Activated CD4-positive, alpha-beta T cell treated with anti-CD3 and anti-CD28 coated beads for 24 hours (primary cell): ENCODE results near the gene RPP14.

ENCODE experiments used
- DNase-seq, 2 donors: peaks; one replicate each; pipeline ENCODE4 v3.0.0-alpha.2; 2020; ENCODE audit warnings: low read depth in 2 of 2

The RPP14 gene

DNA sequence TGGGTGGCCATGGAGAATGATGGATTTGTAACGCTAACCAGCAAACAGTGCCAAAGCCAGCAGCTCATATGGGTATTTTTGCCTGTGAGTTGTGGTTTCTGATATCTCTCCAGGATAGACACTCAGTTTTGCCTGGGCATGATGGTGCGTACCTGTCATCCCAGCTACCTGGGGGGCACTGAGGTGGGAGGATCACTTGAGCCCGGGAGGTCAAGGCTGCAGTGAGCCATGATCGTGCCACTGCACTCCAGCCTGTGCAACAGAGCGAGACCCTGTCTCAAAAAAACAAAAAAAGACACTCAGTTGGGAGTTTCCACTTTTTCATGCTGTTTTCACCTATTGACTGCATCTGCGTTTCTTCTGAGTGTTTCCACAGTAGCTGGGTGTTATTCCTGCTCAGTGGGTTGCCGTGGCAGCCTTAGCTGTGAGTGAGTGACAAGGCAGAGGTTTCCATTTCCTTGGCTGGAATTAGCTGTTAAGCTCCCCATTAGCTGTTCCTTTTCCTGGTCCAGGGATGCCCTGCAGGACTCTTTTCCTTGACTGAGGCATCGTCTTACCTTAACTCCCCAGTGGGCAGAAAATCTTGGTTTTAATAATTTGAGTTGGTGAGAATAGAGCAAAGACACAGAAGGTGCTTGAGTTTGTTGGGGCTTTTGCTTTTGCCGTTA is 14.2 kb upstream of the RPP14 start:
- DNase-seq: no peak

DNA sequence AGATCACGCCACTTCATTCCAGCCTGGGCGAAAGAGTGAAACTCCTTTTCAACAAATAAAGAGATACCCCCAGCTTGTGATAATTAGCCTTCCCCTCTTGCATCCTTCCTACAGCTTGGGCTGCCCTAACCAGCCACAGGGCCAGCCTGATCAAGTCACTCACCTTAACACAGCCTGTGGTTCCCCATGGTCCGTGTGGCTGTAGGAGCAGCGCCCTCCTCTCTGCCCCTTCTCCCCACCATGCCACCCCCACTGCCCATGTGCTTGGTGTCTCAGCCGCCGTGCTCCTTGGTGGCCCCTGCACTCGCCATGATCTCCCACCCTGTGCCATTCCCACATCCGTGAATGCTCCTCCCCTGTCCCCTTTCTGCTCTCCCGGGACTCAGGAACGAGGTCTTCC is 13.2 kb upstream of the RPP14 start:
- no peak for DNase-seq

DNA sequence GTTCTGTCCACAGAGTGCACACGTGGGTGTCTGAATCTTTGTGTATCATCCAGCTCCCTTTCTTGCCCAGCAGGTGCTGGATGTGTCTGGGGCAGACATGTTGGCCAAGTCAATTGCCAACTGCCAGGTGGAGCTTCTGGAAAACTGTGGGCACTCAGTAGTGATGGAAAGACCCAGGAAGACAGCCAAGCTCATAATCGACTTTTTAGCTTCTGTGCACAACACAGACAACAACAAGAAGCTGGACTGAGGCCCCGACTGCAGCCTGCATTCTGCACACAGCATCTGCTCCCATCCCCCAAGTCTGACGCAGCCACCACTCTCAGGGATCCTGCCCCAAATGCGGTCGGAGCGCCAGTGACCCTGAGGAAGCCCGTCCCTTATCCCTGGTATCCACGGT is 12.5 kb upstream of the RPP14 start:
- no peak for DNase-seq

GRCh38 chr3:58296269-58296668 is 9.8 kb upstream of the RPP14 start:
- no peak for DNase-seq

DNA sequence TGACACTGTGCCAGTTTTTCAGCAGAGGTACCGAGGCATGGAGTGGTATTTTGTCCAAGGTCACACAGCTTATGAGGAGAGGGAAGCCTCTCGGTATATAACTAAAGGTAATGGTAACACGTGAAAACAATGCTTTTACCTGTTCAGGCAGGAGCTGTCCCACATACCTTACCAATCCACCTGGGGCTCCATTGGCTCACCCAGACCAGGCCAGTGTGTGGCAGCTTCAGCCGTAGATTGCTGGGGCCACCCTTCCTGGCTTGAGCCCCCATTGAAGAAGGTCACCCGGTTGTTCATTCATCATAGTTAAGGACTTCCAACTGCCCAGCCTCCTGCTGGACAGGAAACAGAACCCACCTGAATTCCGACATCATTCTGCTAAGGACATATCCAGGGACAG is 9.2 kb upstream of the RPP14 start:
- no peak for DNase-seq

GRCh38 chr3:58298190-58298589 is 7.9 kb upstream of the RPP14 start:
- no peak for DNase-seq

GRCh38 chr3:58299075-58299474 is 7.0 kb upstream of the RPP14 start:
- no peak for DNase-seq

GRCh38 chr3:58299839-58300516 is 6.1 kb upstream of the RPP14 start:
- DNase-seq: no peak

DNA sequence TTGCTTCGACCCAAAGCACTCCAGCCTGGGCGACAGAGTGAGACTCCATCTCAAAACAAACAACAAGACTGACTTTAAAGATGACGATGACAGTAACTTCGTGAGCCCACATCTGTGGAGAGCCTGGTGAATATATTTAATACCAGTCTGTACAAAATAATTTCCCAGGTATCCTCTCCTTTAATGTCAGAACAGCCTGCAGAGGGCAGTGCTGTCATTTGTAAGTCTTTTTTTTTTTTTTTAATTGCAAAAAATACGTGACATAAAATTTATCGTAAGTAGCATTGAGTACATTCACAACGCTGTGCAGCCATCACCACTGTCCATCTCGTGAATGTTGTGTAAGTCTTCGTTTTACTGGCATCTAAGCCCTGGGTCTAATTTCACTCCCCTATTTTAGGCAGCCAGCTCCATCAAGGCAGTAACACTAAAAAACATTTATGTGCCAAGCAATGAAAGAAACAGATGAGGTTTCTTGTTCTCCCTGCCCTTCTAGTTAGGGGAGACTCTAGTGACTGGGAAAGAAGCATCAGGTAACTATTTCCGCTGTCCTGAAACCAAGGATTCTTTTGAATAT is 1.7 kb downstream of the RPP14 start:
- DNase-seq: no peak

- no peak for DNase-seq
These were observed 2.7 kb downstream of the RPP14 start for GRCh38 chr3:58308728-58309127.

GRCh38 chr3:58317811-58318210 is 11.8 kb downstream of the RPP14 start:
- DNase-seq: no peak

DNA sequence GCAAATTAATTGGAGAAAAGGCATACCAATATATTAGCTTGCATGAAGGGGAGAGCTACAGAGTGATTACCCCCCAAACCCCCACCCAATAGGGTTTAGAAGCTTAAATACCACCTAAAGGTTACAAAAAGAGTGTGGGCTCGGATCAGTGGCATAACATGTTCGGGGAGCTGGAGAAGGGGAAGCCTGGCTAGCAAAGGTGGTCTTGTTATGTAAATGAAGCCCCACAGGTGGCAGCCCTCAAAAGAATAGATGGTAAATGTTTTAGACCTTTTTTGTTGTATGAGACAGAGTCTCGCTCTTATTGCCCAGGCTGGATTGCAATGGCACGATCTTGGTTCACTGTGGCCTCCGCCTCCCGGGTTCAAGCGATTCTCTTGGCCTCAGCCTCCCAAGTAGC is 15.7 kb downstream of the RPP14 start:
- no peak for DNase-seq

GRCh38 chr3:58322793-58323192 is 16.7 kb downstream of the RPP14 start:
- DNase-seq: no peak

DNA sequence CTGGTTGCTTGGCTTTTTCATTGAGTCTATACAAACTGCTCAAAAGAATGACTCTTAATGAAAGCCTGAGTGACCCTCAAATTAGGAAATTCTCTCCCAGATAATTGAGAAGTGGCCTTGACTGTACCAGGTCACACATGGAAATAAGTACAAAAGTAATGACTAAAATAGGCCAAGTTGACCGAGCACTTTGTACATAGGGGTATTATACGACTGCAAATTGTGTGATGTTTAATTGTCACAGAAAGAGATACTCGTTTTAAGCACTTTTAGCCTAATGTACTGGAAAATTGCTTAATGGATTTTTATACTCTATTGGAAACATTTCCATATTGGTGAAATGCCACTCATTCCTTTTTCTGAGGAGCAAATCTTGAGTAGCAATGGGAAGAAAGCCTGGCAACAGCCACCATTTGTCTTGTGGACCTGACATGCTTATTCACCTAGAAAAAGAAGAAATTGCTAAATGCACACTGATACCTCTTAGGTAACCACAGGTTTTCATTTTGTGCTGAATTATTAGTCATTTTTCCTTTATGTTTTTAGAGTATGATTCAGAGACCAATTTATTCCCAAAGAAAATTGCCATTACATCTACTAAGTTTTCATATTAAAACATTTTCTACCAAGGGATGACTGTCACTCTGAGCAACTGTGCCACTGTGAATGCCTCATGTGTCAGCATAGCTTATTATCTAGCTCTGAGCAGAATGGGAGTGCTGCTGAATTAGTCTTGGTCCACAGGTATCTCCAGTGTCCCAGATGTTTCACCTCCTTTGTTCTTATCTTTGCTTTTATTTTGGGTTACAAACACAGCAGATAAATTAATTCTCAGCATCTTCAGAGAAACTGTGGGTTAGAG is 17.7 kb downstream of the RPP14 start:
- DNase-seq: no peak

DNA sequence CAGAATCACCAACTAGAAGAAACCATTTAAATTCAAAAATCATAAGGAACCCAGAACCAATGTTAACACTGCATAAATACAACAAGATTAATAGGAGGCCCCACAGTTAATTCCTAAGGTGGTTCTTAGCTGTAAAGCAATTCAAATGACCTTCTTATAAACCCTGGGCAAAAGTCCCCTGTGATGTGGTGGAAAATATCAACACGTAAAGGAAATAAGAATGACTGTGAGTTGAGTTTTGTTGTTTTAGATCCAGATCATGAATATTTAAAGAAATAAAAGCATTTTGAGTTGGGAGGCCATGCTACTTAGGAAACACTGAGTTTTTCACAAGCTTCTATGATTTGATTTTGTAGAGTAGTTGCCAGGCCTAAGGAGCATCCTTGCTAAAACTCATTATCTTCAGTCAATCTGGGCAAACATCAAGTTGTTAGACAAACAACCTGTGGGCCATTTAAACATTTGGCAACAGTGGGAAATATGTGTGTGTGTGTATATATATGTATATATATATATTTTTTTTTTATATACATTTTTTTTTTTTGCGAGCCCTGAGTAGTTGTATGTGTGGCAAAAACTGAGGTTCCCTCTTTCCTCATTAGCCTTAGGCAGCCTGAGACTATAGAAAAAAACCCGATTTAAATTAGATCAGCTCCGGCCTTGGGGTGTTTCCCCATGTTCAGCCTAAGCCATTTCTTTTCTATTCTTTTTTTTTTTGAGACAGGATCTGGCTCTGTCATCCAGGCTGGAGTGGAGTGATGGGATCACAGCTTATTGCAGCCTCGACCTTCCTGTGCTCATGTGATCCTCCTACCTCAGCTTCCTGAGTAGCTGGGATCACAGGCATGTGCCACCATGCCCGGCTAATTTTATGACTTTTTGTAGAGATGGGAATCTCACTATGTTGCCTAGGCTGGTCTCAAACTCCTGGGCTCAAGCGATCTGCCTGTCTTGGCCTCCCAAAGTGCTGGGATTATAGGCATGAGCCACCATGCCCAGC is 18.6 kb downstream of the RPP14 start:
- no peak for DNase-seq

- no peak for DNase-seq
These were observed 19.5 kb downstream of the RPP14 start for GRCh38 chr3:58325525-58325992.

DNA sequence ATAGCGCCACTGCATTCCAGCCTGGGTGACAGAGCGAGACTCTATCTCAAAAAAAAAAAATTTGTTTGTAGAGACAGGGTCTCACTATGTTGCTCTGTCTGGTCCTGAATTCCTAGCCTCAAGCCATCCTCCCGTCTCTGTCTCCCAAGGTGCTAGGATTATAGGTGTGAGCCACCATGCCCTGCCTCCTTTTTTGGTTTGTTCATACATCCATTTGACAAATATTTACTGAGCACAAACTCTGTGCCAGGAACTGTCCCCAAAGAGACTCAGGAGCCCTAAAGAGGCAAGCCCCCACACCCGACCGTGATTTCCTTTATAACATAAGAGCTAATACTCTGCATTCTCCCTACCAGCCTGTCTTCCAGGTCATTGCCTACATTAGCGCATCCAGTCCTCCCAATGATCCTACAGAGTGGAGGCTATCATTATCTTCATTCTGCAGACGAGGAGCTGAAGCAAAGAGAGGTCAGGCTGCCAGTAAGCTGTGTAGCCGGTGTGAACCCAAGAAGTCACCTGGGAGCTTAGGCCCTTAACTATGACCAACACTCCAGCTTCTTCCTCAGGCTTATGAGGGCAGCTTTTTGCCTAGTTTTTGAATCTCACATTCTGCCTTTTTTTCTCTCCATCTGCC is 20.3 kb downstream of the RPP14 start:
- no peak for DNase-seq

GRCh38 chr3:58329150-58329921 is 23.3 kb downstream of the RPP14 start:
- no peak for DNase-seq

- DNase-seq: no peak
These were observed 23.9 kb downstream of the RPP14 start for GRCh38 chr3:58329922-58330413.
